ENCODE measurements around the gene ALKBH5. TPM values are rescaled to one million over a fixed set of nuclear protein-coding genes. Genes with fewer than 3 reads are reported as not detected.

Gene ALKBH5
- total RNA-seq, 1 experiment from 2014 or later, result 97.8 TPM

GRCh38 chr17:18161207-18162145, 22.2 kb upstream of the ALKBH5 start:
- H2AFZ ChIP-seq (ENCODE audit: low read depth, low read length, poor library complexity, severe bottlenecking), result no peak overlapping the region
- H3K9me3 ChIP-seq (ENCODE audit: control insufficient read depth in 1 of 2, insufficient read depth in 1 of 2, low read depth in 1 of 2, low read length in 2 of 2), result no peaks in the 10 kb centered on the region
- no peaks in the 10 kb centered on the region for H3K36me3 ChIP-seq (ENCODE audit: control insufficient read depth in 1 of 2, insufficient read depth in 2 of 2, low read length in 2 of 2)
- no peaks in the 10 kb centered on the region for H3K9me2 ChIP-seq (ENCODE audit: insufficient read depth)
- no peaks in the 10 kb centered on the region for H4K20me1 ChIP-seq (ENCODE audit: insufficient read depth)
- no peak overlapping the region for H3K4me2 ChIP-seq (ENCODE audit: low read length)
- no peaks in the 10 kb centered on the region for H3K79me2 ChIP-seq (ENCODE audit: insufficient read depth, low read length)
- no peak overlapping the region for H3K27ac ChIP-seq (ENCODE audit: low read depth, low read length)
- H3K27me3 ChIP-seq (ENCODE audit: insufficient read depth, low read length), result no peaks in the 10 kb centered on the region
- POLR2A ChIA-PET, result no interaction called here
- ATAC-seq, result no peak
- no peak overlapping the region for H3K9ac ChIP-seq (ENCODE audit: low read length)
- TF ChIP-seq ELF1 (IDR thresholded peaks at IDR 0.05; ENCODE audit: borderline replicate concordance, low read depth), result no peak
- TF ChIP-seq JUND (IDR thresholded peaks at IDR 0.05), result no peak
- no peak for TF ChIP-seq SIN3A (IDR thresholded peaks at IDR 0.05; ENCODE audit: low read depth)
- TF ChIP-seq FOSL1 (IDR thresholded peaks at IDR 0.05; ENCODE audit: low read depth), result no peak
- no peak for TF ChIP-seq EZH2phosphoT487 (IDR thresholded peaks at IDR 0.05; ENCODE audit: borderline replicate concordance)
- no peak for TF ChIP-seq MAX (IDR thresholded peaks at IDR 0.05)
- no peak for TF ChIP-seq ATF3 (IDR thresholded peaks at IDR 0.05)
- no peak for TF ChIP-seq POLR2AphosphoS5 (IDR thresholded peaks at IDR 0.05; ENCODE audit: low read depth, low read length)
- TF ChIP-seq SRF (IDR thresholded peaks at IDR 0.05; ENCODE audit: low read depth), result no peak
- TF ChIP-seq EGR1 (IDR thresholded peaks at IDR 0.05; ENCODE audit: low read depth), result no peak
- no peak for TF ChIP-seq TCF7L2 (IDR thresholded peaks at IDR 0.05; ENCODE audit: borderline replicate concordance, extremely low read depth, insufficient read depth, insufficient read length)
- TF ChIP-seq POLR2A (IDR thresholded peaks at IDR 0.05; ENCODE audit: borderline replicate concordance, extremely low read depth, insufficient read depth, insufficient read length), result no peak
- TF ChIP-seq ZNF274 (IDR thresholded peaks at IDR 0.05; ENCODE audit: low read depth, low read length), result no peak
- TF ChIP-seq CBX3 (IDR thresholded peaks at IDR 0.05; ENCODE audit: low read depth), result no peak
- TF ChIP-seq RAD21 (IDR thresholded peaks at IDR 0.05; ENCODE audit: low read depth), result no peak
- TF ChIP-seq CEBPB (IDR thresholded peaks at IDR 0.05; ENCODE audit: low read depth), result no peak
- TF ChIP-seq ZBTB33 (IDR thresholded peaks at IDR 0.05; ENCODE audit: extremely low read depth, insufficient replicate concordance, low read length), result no peak
- no TSS peak for BruUV-seq (replicated peaks)
- CTCF ChIA-PET, result no interaction called here
- H3K4me3 ChIP-seq (replicated peaks in 1 of 2; ENCODE audit: low read depth in 1 of 2, low read length in 2 of 2), result no peak overlapping the region
- peaks cover 7 to 32% of the 10 kb centered on the region in 2 experiments for H3K4me1 ChIP-seq (ENCODE audit: control insufficient read depth in 1 of 2, insufficient read depth in 2 of 2, low read length in 2 of 2)
- intact Hi-C loops (cut with micrococcal nuclease), result no loop called here
- no peak for DNase-seq (ENCODE audit: low read depth, low spot score)
- RAD21 ChIA-PET (ENCODE audit: low non-redundant PET in 1 of 2, low total read pairs in 2 of 2, uncharacterized antibody in 2 of 2, unreplicated experiment in 2 of 2), result no interaction called here
